ENCODE measurements around the gene UXT.

GRCh38 chrX:47628982-47629381, 30.0 kb downstream of the UXT start:
- TF ChIP-seq CTCF (IDR thresholded peaks at IDR 0.05; ENCODE audit: extremely low read depth in 1 of 2, insufficient read depth in 1 of 2, low read depth in 1 of 2, low read length in 2 of 2): peak in 1 of 2 donors; percentile 3
- no peak for TF ChIP-seq POLR2AphosphoS5 (IDR thresholded peaks at IDR 0.05; ENCODE audit: insufficient read depth, low read depth, low read length)
- TF ChIP-seq POLR2A (IDR thresholded peaks at IDR 0.05; ENCODE audit: low read depth, low read length): no peak
- no peak for TF ChIP-seq FOS (IDR thresholded peaks at IDR 0.05; ENCODE audit: borderline replicate concordance, insufficient read depth, low read length)

Data from endothelial cell of umbilical vein (primary cell).